OCI-LY3 (cell line): ENCODE data around the gene NEK11.

Source experiments
- CTCF ChIP-seq: fragments of 200-600, 300-600 bp; sonication (generic); IDR thresholded peaks from 2 replicates; pipeline ENCODE4 v1.5.1; 2014; ENCODE audit warnings: antibody characterized with exemption, low read length, low read depth
- EZH2phosphoT487 ChIP-seq: fragments of 200-600 bp; shearing (Covaris generic); IDR thresholded peaks from 2 replicates; pipeline ENCODE4 v1.6.1; 2018; ENCODE audit warnings: antibody characterized with exemption, mixed run types, low read depth

GRCh38 chr3:131236421-131236820, 209.7 kb downstream of the NEK11 start:
- TF ChIP-seq CTCF, result no peak
- no peak for TF ChIP-seq EZH2phosphoT487
